ENCODE measurements around the gene TEX54. TPM values are rescaled to one million over a fixed set of nuclear protein-coding genes. Genes with fewer than 3 reads are reported as not detected.
"Not testable (repeated sequence)": the region's sequence is repeated elsewhere in the genome, so short reads cannot be mapped to it uniquely, and the experiment has no call there.

TEX54 gene
- total and polyA plus RNA-seq, 4 donors: 1.6 TPM; not detected in 3

GRCh38 chr11:62843466-62843865 is 10.8 kb upstream of the TEX54 start (continued):
- TF ChIP-seq FOXA2 (IDR thresholded peaks at IDR 0.05) (no peak), EGR1 (IDR thresholded peaks at IDR 0.05; ENCODE audit: low read depth in 2 of 2) (no peak), MAX (IDR thresholded peaks at IDR 0.05) (no peak), TAF1 (conservative IDR thresholded peaks at IDR 0.05) (no peak)

GRCh38 chr11:62842891-62843290 is 10.2 kb upstream of the TEX54 start:
- peak overlapping the region in 1 of 3 donors; percentile 59 for H3K4me3 ChIP-seq (ENCODE audit: low read depth in 1 of 3, low read length in 3 of 3)
- WGBS: 94% methylated on average over 9 of the region's 9 CpGs
- H3K4me1 ChIP-seq (ENCODE audit: control insufficient read depth in 4 of 4, insufficient read depth in 4 of 4, low read length in 3 of 4): peaks cover 0 to 23% (median 17%) of the 10 kb centered on the region in 4 donors

GRCh38 chr11:62842171-62842741 is 9.6 kb upstream of the TEX54 start:
- no peaks in the 10 kb centered on the region for H3K36me3 ChIP-seq (ENCODE audit: control insufficient read depth in 4 of 4, insufficient read depth in 3 of 4, low read depth in 1 of 4, low read length in 3 of 4)
- peak overlapping the region; percentile 94 to 96 for H3K9ac ChIP-seq (ENCODE audit: low read depth in 1 of 2, low read length in 2 of 2)
- no peaks in the 10 kb centered on the region for H3K27me3 ChIP-seq (ENCODE audit: control insufficient read depth in 4 of 4, insufficient read depth in 4 of 4, low read length in 3 of 4)
- TF ChIP-seq GABPA (IDR thresholded peaks at IDR 0.05 in 1 of 2, conservative IDR thresholded peaks at IDR 0.05 in 1 of 2) (no peak), JUND (IDR thresholded peaks at IDR 0.05) (no peak), HNF4A (conservative IDR thresholded peaks at IDR 0.05) (no peak), FOXA2 (IDR thresholded peaks at IDR 0.05) (no peak), SP1 (IDR thresholded peaks at IDR 0.05) (no peak), RAD21 (IDR thresholded peaks at IDR 0.05) (no peak), RXRA (IDR thresholded peaks at IDR 0.05) (no peak), NR2F2 (IDR thresholded peaks at IDR 0.05) (no peak), FOXA1 (IDR thresholded peaks at IDR 0.05) (no peak), EGR1 (IDR thresholded peaks at IDR 0.05; ENCODE audit: low read depth in 2 of 2) (no peak), TAF1 (conservative IDR thresholded peaks at IDR 0.05) (no peak), ZBTB33 (IDR thresholded peaks at IDR 0.05) (no peak), HNF4G (IDR thresholded peaks at IDR 0.05) (no peak), REST (IDR thresholded peaks at IDR 0.05) (no peak), YY1 (IDR thresholded peaks at IDR 0.05) (no peak)
- peaks cover 0 to 27% (median 20%) of the 10 kb centered on the region in 4 donors for H3K4me1 ChIP-seq (ENCODE audit: control insufficient read depth in 4 of 4, insufficient read depth in 4 of 4, low read length in 3 of 4)
- peak overlapping the region; percentile 59 to 72 (median 71) for H3K4me3 ChIP-seq (ENCODE audit: low read depth in 1 of 3, low read length in 3 of 3)
- H3K9me3 ChIP-seq (ENCODE audit: control insufficient read depth in 4 of 4, low read length in 3 of 4): no peaks in the 10 kb centered on the region
- H3K27ac ChIP-seq (ENCODE audit: low read depth in 1 of 2, low read length in 2 of 2): peak overlapping the region; percentile 99
- 15% methylated on average over 30 of the region's 30 CpGs for WGBS
- DNase-seq (ENCODE audit: low spot score): no peak

More at GRCh38 chr11:62842891-62843290, 10.2 kb upstream of the TEX54 start:
- H3K36me3 ChIP-seq (ENCODE audit: control insufficient read depth in 4 of 4, insufficient read depth in 3 of 4, low read depth in 1 of 4, low read length in 3 of 4); H3K27me3 ChIP-seq (ENCODE audit: control insufficient read depth in 4 of 4, insufficient read depth in 4 of 4, low read length in 3 of 4); H3K9me3 ChIP-seq (ENCODE audit: control insufficient read depth in 4 of 4, low read length in 3 of 4); DNase-seq (ENCODE audit: low spot score): not testable (repeated sequence)
- H3K27ac ChIP-seq (ENCODE audit: low read depth in 1 of 2, low read length in 2 of 2): peak overlapping the region in 1 of 2 donors; percentile 99
- peak overlapping the region; percentile 94 to 96 for H3K9ac ChIP-seq (ENCODE audit: low read depth in 1 of 2, low read length in 2 of 2)
